Measurements from ENCODE around the gene SLC17A5.

SLC17A5 gene

GRCh38 chr6:73649783-73650182 lies 4.0 kb downstream of the SLC17A5 start:
- no peak overlapping the region for H3K9ac ChIP-seq
- H2AFZ ChIP-seq (ENCODE audit: low read depth), result no peak overlapping the region
- H3K27me3 ChIP-seq (ENCODE audit: insufficient read depth, low read depth), result no peaks in the 10 kb centered on the region
- peaks cover 8% of the 10 kb centered on the region for H3K4me1 ChIP-seq (ENCODE audit: low read depth, poor library complexity, severe bottlenecking)
- no peaks in the 10 kb centered on the region for H3K36me3 ChIP-seq (ENCODE audit: insufficient read depth)
- TF ChIP-seq CTCF (conservative IDR thresholded peaks at IDR 0.05; ENCODE audit: low read depth, low read length), result no peak
- no peak overlapping the region for H3K27ac ChIP-seq
- no peak overlapping the region for H3K4me2 ChIP-seq
- no peak overlapping the region for H3K4me3 ChIP-seq (IDR thresholded peaks at IDR 0.05; ENCODE audit: insufficient read depth, low read depth, low read length)
- H3K79me2 ChIP-seq (ENCODE audit: insufficient read depth, low read depth), result no peaks in the 10 kb centered on the region
- no peaks in the 10 kb centered on the region for H4K20me1 ChIP-seq (ENCODE audit: insufficient read depth)

- H3K36me3 ChIP-seq (ENCODE audit: insufficient read depth), result no peaks in the 10 kb centered on the region
- H3K27ac ChIP-seq, result no peak overlapping the region
- H3K79me2 ChIP-seq (ENCODE audit: insufficient read depth, low read depth), result no peaks in the 10 kb centered on the region
Observed at GRCh38 chr6:73648166-73648565, 5.6 kb downstream of the SLC17A5 start.

GRCh38 chr6:73644941-73645591 lies 8.7 kb downstream of the SLC17A5 start:
- TF ChIP-seq CTCF (conservative IDR thresholded peaks at IDR 0.05; ENCODE audit: low read depth, low read length), result no peak
- Histone ChIP-seq H3K4me1 (ENCODE audit: low read depth, poor library complexity, severe bottlenecking) (no peaks in the 10 kb centered on the region), H3K27ac (no peak overlapping the region), H3K9ac (no peak overlapping the region), H2AFZ (ENCODE audit: low read depth) (no peak overlapping the region), H3K79me2 (ENCODE audit: insufficient read depth, low read depth) (no peaks in the 10 kb centered on the region), H4K20me1 (ENCODE audit: insufficient read depth) (no peaks in the 10 kb centered on the region), H3K4me2 (no peak overlapping the region), H3K27me3 (ENCODE audit: insufficient read depth, low read depth) (no peaks in the 10 kb centered on the region), H3K36me3 (ENCODE audit: insufficient read depth) (no peaks in the 10 kb centered on the region), H3K4me3 (IDR thresholded peaks at IDR 0.05; ENCODE audit: insufficient read depth, low read depth, low read length) (no peak overlapping the region)

More at GRCh38 chr6:73648166-73648565, 5.6 kb downstream of the SLC17A5 start:
- Histone ChIP-seq H3K27me3 (ENCODE audit: insufficient read depth, low read depth) (no peaks in the 10 kb centered on the region), H3K4me1 (ENCODE audit: low read depth, poor library complexity, severe bottlenecking) (peaks cover 8% of the 10 kb centered on the region), H3K4me3 (IDR thresholded peaks at IDR 0.05; ENCODE audit: insufficient read depth, low read depth, low read length) (no peak overlapping the region), H4K20me1 (ENCODE audit: insufficient read depth) (no peaks in the 10 kb centered on the region), H2AFZ (ENCODE audit: low read depth) (no peak overlapping the region), H3K4me2 (no peak overlapping the region), H3K9ac (no peak overlapping the region)
- TF ChIP-seq CTCF (conservative IDR thresholded peaks at IDR 0.05; ENCODE audit: low read depth, low read length), result no peak

- no peak for TF ChIP-seq CTCF (conservative IDR thresholded peaks at IDR 0.05; ENCODE audit: low read depth, low read length)
- Histone ChIP-seq H4K20me1 (ENCODE audit: insufficient read depth) (no peaks in the 10 kb centered on the region), H3K4me3 (IDR thresholded peaks at IDR 0.05; ENCODE audit: insufficient read depth, low read depth, low read length) (no peak overlapping the region), H3K4me1 (ENCODE audit: low read depth, poor library complexity, severe bottlenecking) (no peaks in the 10 kb centered on the region), H3K79me2 (ENCODE audit: insufficient read depth, low read depth) (no peaks in the 10 kb centered on the region), H3K9ac (no peak overlapping the region), H2AFZ (ENCODE audit: low read depth) (no peak overlapping the region), H3K27me3 (ENCODE audit: insufficient read depth, low read depth) (no peaks in the 10 kb centered on the region), H3K36me3 (ENCODE audit: insufficient read depth) (no peaks in the 10 kb centered on the region), H3K27ac (no peak overlapping the region), H3K4me2 (no peak overlapping the region)
Observed at GRCh38 chr6:73644030-73644429, 9.8 kb downstream of the SLC17A5 start.
